NCI-H128 (cell line): ENCODE measurements around the gene ZNF655.
A peak's percentile ranks its signal among the peaks of the same experiment; 100 is the strongest.
"Not testable (repeated sequence)": the region's sequence is repeated elsewhere in the genome, so short reads cannot be mapped to it uniquely, and the experiment has no call there.

ENCODE experiments used
- DNase-seq: peaks from one replicate; lab custom pipeline; 2025; ENCODE audit not compliant: unreplicated experiment; lab: John Stamatoyannopoulos, UW

ZNF655 gene, protein sequence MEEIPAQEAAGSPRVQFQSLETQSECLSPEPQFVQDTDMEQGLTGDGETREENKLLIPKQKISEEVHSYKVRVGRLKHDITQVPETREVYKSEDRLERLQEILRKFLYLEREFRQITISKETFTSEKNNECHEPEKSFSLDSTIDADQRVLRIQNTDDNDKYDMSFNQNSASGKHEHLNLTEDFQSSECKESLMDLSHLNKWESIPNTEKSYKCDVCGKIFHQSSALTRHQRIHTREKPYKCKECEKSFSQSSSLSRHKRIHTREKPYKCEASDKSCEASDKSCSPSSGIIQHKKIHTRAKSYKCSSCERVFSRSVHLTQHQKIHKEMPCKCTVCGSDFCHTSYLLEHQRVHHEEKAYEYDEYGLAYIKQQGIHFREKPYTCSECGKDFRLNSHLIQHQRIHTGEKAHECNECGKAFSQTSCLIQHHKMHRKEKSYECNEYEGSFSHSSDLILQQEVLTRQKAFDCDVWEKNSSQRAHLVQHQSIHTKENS

DNA sequence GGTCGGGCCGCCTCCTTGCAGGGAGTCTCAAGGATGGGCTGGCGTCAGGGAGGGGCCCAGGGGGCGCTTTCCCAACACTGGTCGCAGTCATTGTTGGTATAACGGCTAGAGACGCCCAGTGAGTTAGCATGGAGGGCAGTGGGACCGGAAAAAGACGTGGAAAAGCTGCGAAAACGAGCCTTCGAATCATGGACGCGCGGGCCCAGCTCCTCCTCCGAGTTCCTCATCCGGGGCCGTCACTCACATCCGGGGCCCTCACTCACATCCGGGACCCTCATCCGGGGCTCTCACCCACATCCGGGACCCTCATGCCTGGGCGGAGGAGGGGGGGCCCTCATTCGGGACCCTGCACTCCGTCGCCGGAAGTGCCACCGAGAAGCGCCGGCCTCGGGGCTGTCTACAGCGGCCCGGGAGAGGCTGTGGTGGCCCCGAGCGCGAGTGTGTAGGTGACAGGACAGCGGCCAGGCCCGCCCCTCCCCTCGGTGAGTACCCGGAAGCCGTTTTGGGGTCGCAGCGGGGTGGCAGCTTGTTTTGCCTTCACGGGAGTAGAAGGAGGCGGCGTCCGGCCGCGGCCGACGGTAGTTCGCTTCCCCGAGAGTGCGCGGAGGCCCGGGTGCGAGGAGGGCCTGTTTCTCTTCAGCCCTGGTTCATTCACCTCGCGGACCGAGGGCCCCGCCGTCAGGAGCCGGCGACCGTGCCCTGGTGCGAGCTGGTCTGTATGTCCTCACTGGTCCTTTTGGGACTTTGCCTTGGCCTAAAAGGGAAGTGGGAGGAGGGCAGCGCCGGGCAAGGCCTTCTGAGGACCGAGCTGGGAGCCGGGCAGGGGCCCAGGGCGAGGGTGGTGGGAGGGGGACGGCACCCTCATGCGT is at the start of gene ZNF655:
Gene ZNF655 (plus strand): TSS at position 337 of the 869 bp plus-strand sequence. CDS start 1,918 bp downstream, outside the sequence.
- DNase-seq = peak; percentile 81

DNA sequence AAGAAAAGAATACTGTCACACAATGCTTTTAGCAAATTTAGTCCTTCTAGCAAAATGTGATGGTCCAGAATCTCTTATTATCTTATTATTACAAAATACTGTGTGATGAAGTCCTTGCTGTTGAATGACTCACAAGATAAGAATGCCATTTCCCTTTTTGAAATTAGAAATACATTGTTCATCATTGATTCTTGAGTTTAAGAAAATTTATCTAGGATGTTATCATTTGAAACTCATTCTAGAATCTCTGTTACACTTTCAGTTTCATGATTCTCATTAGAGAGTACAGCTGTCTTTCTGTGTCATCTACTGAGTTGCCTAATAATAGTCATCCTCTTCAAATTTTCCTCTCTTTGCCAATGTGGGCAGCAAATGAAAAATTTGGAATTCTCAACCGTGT is 44.4 kb upstream of the ZNF655 start:
- DNase-seq = no peak

DNA sequence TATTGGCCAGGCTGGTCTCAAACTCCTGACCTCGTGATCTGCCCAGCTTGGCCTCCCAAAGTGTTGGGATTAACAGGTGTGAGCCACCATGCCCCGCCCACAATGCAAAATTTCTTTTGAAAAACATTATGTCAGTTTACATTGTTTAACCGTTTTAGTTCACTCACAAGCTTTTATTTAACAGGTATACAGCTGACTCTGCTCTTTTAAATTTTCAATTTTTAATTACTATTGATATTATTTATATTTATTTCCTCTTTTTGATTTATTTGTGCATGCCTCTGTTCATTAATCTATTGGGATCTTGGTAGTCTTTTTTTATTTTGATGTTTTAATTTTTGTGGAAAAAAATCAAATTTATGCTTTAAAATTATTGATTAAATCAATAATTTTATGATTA is 37.0 kb upstream of the ZNF655 start:
- no peak for DNase-seq

DNA sequence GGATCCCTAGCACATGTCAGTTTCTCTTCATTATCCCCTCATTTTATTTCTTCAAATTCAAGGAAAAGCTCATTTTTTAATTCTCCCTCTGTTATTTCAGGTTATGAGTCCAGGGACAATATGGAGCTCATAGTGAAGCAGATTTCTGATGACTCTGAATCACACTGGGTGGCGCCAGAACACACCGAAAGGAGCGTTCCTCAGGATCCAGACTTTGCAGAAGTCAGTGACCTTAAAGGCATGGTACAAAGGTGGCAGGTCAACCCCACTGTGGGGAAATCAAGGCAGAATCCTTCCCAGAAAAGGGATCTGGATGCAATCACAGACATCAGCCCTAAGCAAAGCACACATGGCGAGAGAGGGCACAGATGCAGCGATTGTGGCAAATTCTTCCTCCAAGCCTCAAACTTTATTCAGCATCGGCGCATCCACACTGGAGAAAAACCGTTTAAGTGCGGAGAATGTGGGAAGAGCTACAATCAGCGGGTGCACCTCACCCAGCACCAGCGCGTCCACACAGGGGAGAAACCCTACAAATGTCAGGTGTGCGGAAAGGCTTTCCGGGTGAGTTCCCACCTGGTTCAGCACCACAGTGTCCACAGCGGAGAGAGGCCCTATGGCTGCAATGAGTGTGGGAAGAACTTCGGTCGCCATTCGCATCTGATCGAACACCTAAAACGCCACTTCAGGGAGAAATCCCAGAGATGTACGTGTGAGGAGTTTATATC is 32.6 kb upstream of the ZNF655 start:
- DNase-seq = no peak

DNA sequence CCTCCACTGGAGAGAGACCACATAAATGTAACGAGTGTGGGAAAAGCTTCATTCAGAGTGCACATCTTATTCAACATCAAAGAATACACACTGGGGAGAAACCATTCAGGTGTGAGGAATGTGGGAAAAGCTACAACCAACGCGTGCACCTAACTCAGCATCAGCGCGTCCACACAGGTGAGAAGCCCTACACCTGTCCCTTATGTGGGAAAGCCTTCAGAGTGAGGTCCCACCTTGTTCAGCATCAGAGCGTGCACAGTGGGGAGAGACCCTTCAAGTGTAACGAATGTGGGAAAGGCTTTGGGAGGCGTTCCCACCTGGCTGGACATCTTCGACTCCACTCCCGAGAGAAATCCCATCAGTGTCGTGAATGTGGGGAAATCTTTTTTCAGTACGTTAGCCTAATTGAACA is 27.1 kb upstream of the ZNF655 start:
- DNase-seq = no peak

DNA sequence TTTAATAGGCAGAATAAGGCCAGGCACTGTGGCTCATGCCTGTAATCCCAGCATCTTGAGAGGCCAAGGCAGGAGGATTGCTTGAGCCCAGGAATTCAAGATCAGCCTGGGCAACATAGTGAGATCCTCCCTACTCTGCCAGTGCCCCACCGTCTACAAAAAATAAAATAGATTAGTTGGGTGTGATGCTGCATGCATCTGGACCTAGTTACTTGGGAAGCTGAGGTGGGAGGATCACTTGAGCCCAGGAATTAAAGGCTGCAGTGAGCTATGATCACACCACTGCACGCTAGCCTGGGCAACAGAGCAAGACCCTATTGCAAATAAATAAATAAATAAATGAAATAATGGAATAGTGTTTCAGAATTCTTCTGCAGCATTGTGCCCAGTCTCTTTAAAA is 22.8 kb upstream of the ZNF655 start:
- DNase-seq = no peak

DNA sequence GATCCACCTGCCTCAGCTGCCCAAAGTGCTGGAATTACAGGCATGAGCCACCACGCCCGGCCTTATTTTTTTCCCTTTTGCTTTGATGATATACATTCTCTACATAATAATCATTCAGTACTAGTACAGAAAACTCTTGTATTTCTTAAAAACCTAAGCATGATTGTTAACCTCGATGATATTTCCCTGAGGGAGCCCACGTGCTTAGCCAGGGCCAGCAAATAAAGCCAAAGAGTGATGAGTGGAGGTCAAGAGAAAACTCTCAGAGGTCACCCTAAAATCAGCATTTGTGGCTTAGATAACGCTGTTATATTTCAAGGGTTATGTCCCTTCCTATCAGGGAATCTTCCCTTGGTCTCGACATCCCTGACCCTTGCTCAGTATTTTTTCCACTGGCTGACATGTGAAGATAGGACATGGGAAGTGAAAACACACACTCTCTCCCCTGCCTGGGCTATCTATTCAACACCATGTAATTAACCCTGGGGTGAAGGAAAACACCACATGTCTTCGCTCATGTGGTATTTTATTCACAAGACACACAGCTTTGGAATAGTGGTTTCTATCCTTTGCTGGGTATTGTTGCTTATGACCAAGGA is 19.1 kb upstream of the ZNF655 start:
- no peak for DNase-seq

DNA sequence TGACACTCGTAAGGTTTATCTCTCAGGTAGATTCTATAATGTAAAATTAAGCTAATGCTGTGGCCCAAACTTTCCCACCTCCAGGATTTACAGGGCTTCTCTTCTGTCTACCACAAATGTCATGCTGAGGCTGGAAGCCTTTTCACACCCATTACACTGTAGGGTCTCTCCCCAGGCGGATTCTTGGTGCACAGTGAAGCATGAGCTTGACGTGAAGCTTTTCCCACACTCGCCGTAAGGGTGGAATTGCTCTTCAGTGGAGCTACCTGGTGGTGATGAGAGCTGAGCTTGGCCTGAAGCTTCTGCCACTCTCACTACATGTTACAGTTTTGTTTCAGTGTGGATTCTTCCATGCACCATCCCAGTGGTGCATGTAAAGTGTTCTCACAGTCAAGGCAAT is 17.9 kb upstream of the ZNF655 start:
- DNase-seq = no peak

DNA sequence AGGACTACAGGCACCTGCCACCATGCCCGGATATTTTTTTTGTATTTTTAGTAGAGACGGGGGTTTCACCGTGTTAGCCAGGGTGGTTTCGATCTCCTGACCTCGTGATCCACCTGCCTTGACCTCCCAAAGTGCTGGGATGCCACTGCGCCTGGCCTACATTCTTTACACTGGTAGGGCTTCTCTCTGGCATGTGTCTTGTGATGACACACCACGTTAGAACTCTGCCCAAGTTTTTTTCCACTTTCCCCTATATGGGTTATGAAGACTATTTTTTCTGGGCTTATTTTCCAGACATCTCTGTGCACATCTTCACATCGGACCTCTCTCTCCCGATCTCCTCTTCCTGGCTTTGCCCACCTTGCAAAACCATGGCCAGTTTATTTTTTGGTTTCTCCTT is 17.2 kb upstream of the ZNF655 start:
- no peak for DNase-seq

DNA sequence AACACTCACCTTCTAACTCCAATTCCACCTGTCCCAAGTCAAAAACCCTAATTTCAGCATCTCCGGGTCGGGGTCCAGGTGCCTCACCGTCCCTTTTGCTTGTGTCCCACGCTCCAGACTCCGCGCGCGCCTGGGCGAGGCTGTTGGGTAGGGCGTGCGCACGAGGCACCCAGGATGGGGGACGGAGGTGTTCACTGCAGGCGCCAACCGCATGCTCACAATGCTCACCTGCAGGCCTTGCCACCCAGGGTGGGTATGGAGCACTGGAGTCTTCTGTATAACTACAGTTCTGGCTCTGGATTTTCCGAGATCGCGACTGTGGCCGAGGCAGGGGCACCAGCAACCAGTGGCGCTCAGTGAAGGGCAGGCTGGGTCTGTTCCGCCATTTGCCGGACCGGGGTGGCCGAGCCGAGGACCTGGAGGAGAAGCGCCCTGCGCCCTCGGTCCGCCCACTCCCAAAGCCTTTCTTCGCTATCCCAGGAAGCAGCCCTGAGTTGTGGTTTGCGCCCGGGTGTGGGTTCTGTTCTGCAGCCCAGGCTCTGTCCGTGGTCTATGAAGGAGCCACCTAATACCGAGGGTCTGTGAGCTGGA is 15.3 kb upstream of the ZNF655 start:
- DNase-seq = no peak

DNA sequence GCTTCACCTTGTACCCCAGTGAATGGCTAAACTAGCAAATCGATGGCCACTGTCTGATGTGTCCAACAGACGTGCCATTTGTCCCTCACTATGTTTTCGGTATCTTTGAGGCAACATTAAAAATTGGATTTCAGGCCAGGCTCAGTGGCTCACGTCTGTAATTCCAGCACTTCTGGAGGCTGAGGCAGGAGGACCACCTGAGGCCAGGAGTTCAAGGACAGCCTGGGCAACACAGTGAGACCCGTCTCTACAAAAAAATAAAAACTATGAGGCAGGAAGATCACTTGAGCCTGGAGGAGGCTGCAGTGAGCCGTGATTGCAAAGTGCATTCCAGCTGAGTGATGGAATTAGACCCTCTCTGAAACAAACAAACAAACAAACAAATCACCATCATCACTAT is 14.5 kb upstream of the ZNF655 start:
- no peak for DNase-seq

DNA sequence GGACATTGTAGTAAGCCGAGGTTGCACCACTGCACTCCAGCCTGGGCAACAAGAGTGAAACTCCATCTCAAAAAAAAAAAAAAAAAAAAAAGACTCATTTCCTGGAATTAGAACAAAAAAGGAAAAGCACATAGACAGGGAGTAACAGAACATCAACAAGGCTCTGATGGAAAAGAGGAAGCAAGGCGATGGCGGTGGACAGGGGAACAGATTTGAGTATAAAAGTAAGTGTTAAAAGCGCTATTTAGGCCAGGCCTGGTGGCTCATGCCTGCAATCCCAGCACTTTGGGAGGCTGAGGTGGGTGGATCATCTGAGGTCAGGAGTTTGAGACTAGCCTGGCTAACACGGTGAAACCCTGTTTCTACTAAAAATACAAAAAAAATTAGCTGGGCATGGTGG is 13.1 kb upstream of the ZNF655 start:
- DNase-seq = not testable (repeated sequence)

DNA sequence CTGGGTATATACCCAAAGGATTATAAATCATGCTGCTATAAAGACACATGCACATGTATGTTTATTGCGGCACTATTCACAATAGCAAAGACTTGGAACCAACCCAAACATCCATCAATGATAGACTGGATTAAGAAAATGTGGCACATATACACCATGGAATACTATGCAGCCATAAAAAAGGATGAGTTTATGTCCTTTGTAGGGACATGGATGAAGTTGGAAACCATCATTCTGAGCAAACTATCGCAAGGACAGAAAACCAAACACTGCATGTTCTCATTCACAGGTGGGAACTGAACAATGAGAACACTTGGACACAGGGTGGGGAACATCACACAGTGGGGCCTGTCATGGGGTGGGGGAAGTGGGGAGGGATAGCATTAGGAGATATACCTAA is 8.9 kb upstream of the ZNF655 start:
- DNase-seq = not testable (repeated sequence)

DNA sequence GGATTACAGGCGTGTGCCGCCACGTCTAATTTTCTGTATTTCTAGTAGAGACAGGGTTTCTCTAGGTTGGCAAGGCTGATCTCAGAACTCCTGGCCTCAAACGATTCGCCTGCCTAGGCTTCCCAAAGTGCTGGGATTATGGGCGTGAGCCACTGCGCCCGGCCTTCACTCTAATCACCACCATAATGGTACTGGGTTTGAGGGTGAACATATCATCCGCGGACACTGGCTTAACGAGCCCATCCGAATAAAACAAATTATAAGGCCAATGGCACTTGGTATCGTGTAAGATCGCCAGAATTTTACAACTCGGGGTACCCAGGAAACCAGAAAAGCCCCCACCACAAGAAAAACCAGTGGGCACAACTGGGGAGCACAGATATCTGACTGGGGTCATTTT is 7.1 kb upstream of the ZNF655 start:
- no peak for DNase-seq

DNA sequence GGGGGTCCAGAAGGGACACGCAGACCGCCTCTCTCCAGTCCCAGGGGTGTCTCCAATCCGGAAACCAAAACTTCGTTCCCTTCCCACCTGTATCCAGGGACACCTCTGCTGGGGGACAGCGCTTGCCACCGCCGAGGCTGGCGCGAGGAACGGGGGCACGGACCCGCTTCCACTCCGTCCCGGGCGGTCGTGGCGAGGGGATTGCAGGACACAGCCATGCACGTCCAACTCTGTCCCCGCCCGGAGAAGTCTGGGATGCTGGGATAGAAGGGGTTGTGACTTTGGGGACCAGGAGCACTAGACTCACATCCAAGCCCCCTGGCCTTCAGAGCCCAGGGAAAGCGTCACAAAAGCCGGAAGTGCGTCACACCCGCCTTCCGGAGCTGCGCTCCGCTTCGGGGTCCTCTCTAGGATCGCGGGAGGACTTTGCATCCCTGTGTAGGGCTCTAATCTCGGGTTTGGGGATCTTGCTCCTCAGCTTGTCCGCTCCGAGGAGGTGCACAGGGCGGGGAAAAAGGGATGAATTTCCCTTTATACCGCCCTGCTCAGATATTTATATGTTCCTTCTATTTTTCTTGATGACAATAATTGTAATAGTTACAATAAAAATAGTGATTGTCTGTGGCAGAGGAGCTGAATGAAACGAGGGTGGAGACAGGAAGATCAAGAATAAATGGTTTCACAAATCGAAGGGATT is 6.5 kb upstream of the ZNF655 start, which contains the start of gene FAM200A:
Gene FAM200A (minus strand): TSS at position 348 of the 697 bp plus-strand sequence. CDS start 3,707 bp downstream, outside the sequence.
- peak; percentile 86 for DNase-seq

DNA sequence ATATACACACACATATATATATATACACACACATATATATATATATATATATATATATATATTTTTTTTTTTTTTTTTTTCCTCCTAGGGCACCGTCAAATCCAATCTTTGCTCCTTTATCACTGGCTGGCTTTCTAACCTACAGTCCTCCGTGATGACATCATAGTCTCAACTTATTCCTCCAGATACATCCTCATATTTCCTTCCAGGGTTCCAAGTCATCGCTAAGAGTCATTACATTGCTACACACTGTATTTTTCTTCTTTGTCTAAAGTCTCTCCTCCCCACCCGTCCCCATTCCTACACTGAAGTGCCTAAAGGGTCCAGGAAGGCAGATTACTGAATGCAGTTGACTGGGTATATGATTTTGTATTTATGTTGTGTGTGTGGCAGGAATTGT is 5.4 kb upstream of the ZNF655 start:
- no peak for DNase-seq

DNA sequence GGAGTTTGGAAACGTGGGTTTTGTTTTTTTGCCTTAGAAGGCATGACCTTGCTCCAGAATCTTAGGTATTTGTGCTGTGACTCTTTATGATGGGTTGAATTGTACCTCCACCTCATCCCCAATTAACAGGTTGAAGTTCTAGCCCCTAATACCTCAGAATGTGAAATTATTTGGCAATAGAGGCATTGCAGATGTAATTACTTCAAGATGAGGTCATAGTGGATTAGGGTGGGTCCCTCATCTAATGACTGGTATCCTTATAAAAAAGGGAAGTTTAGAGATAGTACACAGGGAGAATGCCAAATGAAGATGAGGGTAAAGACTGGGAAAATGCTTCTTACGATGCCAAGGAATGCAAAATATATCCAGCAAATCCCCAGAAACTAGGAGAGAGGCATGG is 3.5 kb upstream of the ZNF655 start:
- no peak for DNase-seq

DNA sequence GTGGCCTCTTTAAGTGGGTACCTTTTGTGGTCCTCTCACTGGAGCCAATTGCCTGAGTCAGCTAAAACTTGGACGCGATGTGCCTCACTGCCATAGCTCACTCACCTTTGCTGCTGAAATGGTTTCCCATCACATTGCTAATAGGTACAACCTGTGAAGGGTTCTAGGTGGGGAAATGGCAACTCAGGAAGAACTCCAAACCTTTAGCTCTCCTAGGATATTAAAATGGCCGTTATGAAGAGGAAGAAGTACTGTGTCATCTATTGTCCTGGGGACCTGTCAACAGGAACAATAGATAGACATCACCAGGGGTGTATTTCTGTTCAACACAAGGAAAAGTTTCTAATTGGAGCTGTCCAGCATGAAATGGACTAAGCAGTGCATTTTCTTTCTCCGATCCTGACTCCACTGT is 1.2 kb upstream of the ZNF655 start:
- DNase-seq = no peak

DNA sequence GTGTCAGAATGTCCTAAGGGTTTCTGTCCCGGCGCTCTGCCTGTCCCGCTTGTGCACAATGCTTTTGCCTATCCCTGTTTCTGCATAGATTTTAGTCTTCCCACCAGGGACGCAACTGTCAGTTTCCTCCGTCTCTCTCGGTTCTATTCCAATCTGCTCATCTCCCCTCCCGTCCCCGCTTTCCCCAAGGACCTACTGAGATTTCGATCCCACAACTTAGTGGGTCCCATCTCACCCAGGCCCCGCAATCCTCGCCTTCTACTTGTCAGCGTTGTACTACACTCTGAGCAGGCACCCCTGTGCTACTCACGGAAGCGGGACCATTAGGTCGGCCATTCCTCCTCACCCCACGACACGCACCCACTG is 519 bp upstream of the ZNF655 start:
- no peak for DNase-seq
